ENCODE results near the gene USP38.

GRCh38 chr4:143163614-143164013 lies 21.1 kb upstream of the USP38 start:
- TF ChIP-seq CTCF (IDR thresholded peaks at IDR 0.05) (no peak), EZH2 (IDR thresholded peaks at IDR 0.05; ENCODE audit: borderline replicate concordance, insufficient read depth, low read depth, low read length, poor library complexity, severe bottlenecking) (no peak)

All from B cell (primary cell).